Measurements from ENCODE around the gene GRM4. TPM values are rescaled to one million over a fixed set of nuclear protein-coding genes. Genes with fewer than 3 reads are reported as not detected.

The GRM4 gene
- total RNA-seq, 4 donors from 2014 or later: not detected

GRCh38 chr6:33985313-33985751 lies 160.6 kb downstream of the GRM4 start:
- Histone ChIP-seq H3K27me3 (peaks cover 4% of the 10 kb centered on the region), H3K9me3 (no peaks in the 10 kb centered on the region), H3K4me3 (no peak overlapping the region), H3K4me1 (peaks cover 5% of the 10 kb centered on the region), H3K36me3 (no peaks in the 10 kb centered on the region), H3K27ac (no peak overlapping the region)
- 81% methylated on average over 14 of the region's 14 CpGs for WGBS
- DNase-seq (ENCODE audit: low spot score in 2 of 2): peak; percentile 25 to 63
- TF ChIP-seq POLR2A (IDR thresholded peaks at IDR 0.05): no peak
- no peak for TF ChIP-seq CTCF (IDR thresholded peaks at IDR 0.05)
- no peak for TF ChIP-seq EP300 (IDR thresholded peaks at IDR 0.05)
- TF ChIP-seq POLR2AphosphoS5 (IDR thresholded peaks at IDR 0.05): no peak

GRCh38 chr6:33984466-33985312 lies 161.2 kb downstream of the GRM4 start:
- DNase-seq (ENCODE audit: low spot score in 2 of 2): peak; percentile 42 to 69
- Histone ChIP-seq H3K27ac (no peak overlapping the region), H3K9me3 (no peaks in the 10 kb centered on the region), H3K36me3 (no peaks in the 10 kb centered on the region), H3K4me1 (peaks cover 5% of the 10 kb centered on the region), H3K27me3 (peaks cover 4% of the 10 kb centered on the region), H3K4me3 (no peak overlapping the region)
- WGBS: 90% methylated on average over 21 of the region's 21 CpGs
- TF ChIP-seq EP300 (IDR thresholded peaks at IDR 0.05) (no peak), POLR2A (IDR thresholded peaks at IDR 0.05) (no peak), POLR2AphosphoS5 (IDR thresholded peaks at IDR 0.05) (no peak), CTCF (IDR thresholded peaks at IDR 0.05) (no peak)

GRCh38 chr6:33983721-33984465 lies 162.0 kb downstream of the GRM4 start:
- Histone ChIP-seq H3K4me3 (no peak overlapping the region), H3K27me3 (peaks cover 4% of the 10 kb centered on the region), H3K36me3 (no peaks in the 10 kb centered on the region), H3K27ac (no peak overlapping the region), H3K9me3 (no peaks in the 10 kb centered on the region), H3K4me1 (peaks cover 5% of the 10 kb centered on the region)
- DNase-seq (ENCODE audit: low spot score in 2 of 2): peak; percentile 28 to 58
- TF ChIP-seq CTCF (IDR thresholded peaks at IDR 0.05): no peak
- TF ChIP-seq EP300 (IDR thresholded peaks at IDR 0.05): no peak
- no peak for TF ChIP-seq POLR2A (IDR thresholded peaks at IDR 0.05)
- TF ChIP-seq POLR2AphosphoS5 (IDR thresholded peaks at IDR 0.05): no peak
- 86% methylated on average over 8 of the region's 8 CpGs for WGBS

- peaks cover 4% of the 10 kb centered on the region for H3K27me3 ChIP-seq
- peak; percentile 61 to 74 for DNase-seq (ENCODE audit: low spot score in 2 of 2)
- H3K9me3 ChIP-seq: no peaks in the 10 kb centered on the region
- H3K27ac ChIP-seq: no peak overlapping the region
- no peak for TF ChIP-seq EP300 (IDR thresholded peaks at IDR 0.05)
- TF ChIP-seq POLR2AphosphoS5 (IDR thresholded peaks at IDR 0.05): no peak
- peaks cover 5% of the 10 kb centered on the region for H3K4me1 ChIP-seq
- no peak overlapping the region for H3K4me3 ChIP-seq
- 8% methylated on average over 12 of the region's 13 CpGs for WGBS
- H3K36me3 ChIP-seq: no peaks in the 10 kb centered on the region
Observed at GRCh38 chr6:33983109-33983716, 162.7 kb downstream of the GRM4 start.

- Histone ChIP-seq H3K4me3 (no peak overlapping the region), H3K36me3 (no peaks in the 10 kb centered on the region), H3K27ac (no peak overlapping the region), H3K27me3 (peaks cover 5% of the 10 kb centered on the region), H3K9me3 (no peaks in the 10 kb centered on the region), H3K4me1 (peaks cover 5% of the 10 kb centered on the region)
- TF ChIP-seq POLR2A (IDR thresholded peaks at IDR 0.05): no peak
- no peak for TF ChIP-seq EP300 (IDR thresholded peaks at IDR 0.05)
- DNase-seq (ENCODE audit: low spot score in 2 of 2): peak in 1 of 2 donors; percentile 35
- 81% methylated on average over 4 of the region's 4 CpGs for WGBS
Observed at GRCh38 chr6:33981861-33982260, 164.0 kb downstream of the GRM4 start.
